Endothelial cell of umbilical vein (primary cell): Measurements from ENCODE around the gene TRIM42. TPM values are rescaled to one million over a fixed set of nuclear protein-coding genes. Genes with fewer than 3 reads are reported as not detected.

ENCODE experiments used
- BruUV-seq: library from RNA; stranded (reverse); fragments of 400-500 nt; replicated peaks from 2 replicates; lab custom pipeline; 2021; lab: Mats Ljungman, UMichigan
- CTCF ChIA-PET: fragments of 300-600, 350-600 bp; sonication (Branson Sonifier 250); formaldehyde crosslinking; loops from one replicate; lab custom pipeline; 2021; ENCODE audit warnings: antibody characterized with exemption, inconsistent platforms; lab: Charles Lee
- POLR2A ChIA-PET: fragments of 300-600, 350-600 bp; sonication (Branson Sonifier 250); formaldehyde crosslinking; loops from one replicate; lab custom pipeline; 2021; ENCODE audit warnings: antibody characterized with exemption, inconsistent platforms; lab: Charles Lee
- DNase-seq: peaks from one replicate; pipeline ENCODE4 v3.0.0-alpha.2; 2011; ENCODE audit warnings: low read depth, low spot score
- FAIRE-seq: peaks from 2 replicates; lab custom pipeline; 2011; peaks lifted over from hg19 to GRCh38; lab: Jason Lieb, UNC
- H2AFZ ChIP-seq: 2 replicates; pipeline ENCODE4 v1.6.0; 2012; ENCODE audit warnings: low read depth, low read length, control low read depth, inconsistent platforms
- H3K27ac ChIP-seq: 2 replicates; pipeline ENCODE4 v1.5.1; 2011; ENCODE audit warnings: low read depth, mild to moderate bottlenecking, control low read depth, low read length, moderate library complexity; ENCODE audit not compliant: insufficient read depth
- H3K27me3 ChIP-seq, 2 experiments: 2 replicates each; pipeline versions ENCODE4 v1.6.0 to v1.6.1; 2011; ENCODE audit warnings: low read length in 2 of 2, mixed read lengths in 1 of 2; ENCODE audit not compliant: control insufficient read depth in 2 of 2, insufficient read depth in 2 of 2
- H3K36me3 ChIP-seq, 2 experiments: 2 replicates in 1 of 2; 3 replicates in 1 of 2; pipeline ENCODE4 v1.5.1; 2011; ENCODE audit warnings: low read length in 2 of 2, mild to moderate bottlenecking in 1 of 2, moderate library complexity in 1 of 2; ENCODE audit not compliant: control insufficient read depth in 2 of 2, insufficient read depth in 2 of 2; ENCODE audit errors: extremely low read depth in 1 of 2
- H3K4me1 ChIP-seq: 3 replicates; pipeline ENCODE4 v1.5.1; 2011; ENCODE audit warnings: mild to moderate bottlenecking, low read length; ENCODE audit not compliant: control insufficient read depth, insufficient read depth; ENCODE audit errors: extremely low read depth
- H3K4me2 ChIP-seq: 2 replicates; pipeline ENCODE4 v1.6.1; 2011; ENCODE audit warnings: low read length, control low read depth, mixed read lengths; ENCODE audit not compliant: insufficient read depth
- H3K4me3 ChIP-seq, 3 experiments: fragments of 200-600 bp in 1 of 3; sonication (generic), shearing (Covaris generic) in 1 of 3; replicated peaks in 1 of 3; 2 replicates each; pipeline ENCODE4 v1.5.1; 2011 to 2016; ENCODE audit warnings: control low read depth in 3 of 3, low read length in 3 of 3, mild to moderate bottlenecking in 2 of 3, inconsistent platforms in 1 of 3, low read depth in 1 of 3, moderate library complexity in 1 of 3; ENCODE audit not compliant: insufficient read depth in 1 of 3
- H3K79me2 ChIP-seq: 2 replicates; pipeline ENCODE4 v1.6.0; 2012; ENCODE audit warnings: low read length, inconsistent platforms; ENCODE audit not compliant: control insufficient read depth, insufficient read depth
- H3K9ac ChIP-seq: replicated peaks from 2 replicates; pipeline ENCODE3; 2011; ENCODE audit warnings: low read length, control low read depth; ENCODE audit not compliant: insufficient read depth; ENCODE audit errors: extremely low read depth
- H3K9me1 ChIP-seq: replicated peaks from 3 replicates; pipeline ENCODE4 v1.6.0; 2011; ENCODE audit warnings: mild to moderate bottlenecking, low read length; ENCODE audit not compliant: control insufficient read depth, insufficient read depth; ENCODE audit errors: extremely low read depth
- H3K9me3 ChIP-seq: replicated peaks from 2 replicates; pipeline ENCODE4 v1.5.1; 2012; ENCODE audit warnings: low read length, inconsistent platforms; ENCODE audit not compliant: control insufficient read depth, insufficient read depth
- H4K20me1 ChIP-seq: replicated peaks from 2 replicates; pipeline ENCODE3; 2011; ENCODE audit warnings: mild to moderate bottlenecking, low read length; ENCODE audit not compliant: control insufficient read depth, insufficient read depth; ENCODE audit errors: extremely low read depth
- EZH2 ChIP-seq: IDR thresholded peaks from 2 replicates; pipeline ENCODE4 v1.6.1; 2012; ENCODE audit warnings: borderline replicate concordance, low read depth, mild to moderate bottlenecking, moderate library complexity, low read length, inconsistent platforms; ENCODE audit not compliant: severe bottlenecking
- GATA2 ChIP-seq: IDR thresholded peaks from 2 replicates; pipeline ENCODE4 v1.7.0; 2011; ENCODE audit warnings: low read depth, mild to moderate bottlenecking, moderate library complexity, mixed read lengths, low read length; ENCODE audit not compliant: insufficient read length, insufficient read depth
- MAX ChIP-seq: IDR thresholded peaks from 2 replicates; pipeline ENCODE4 v1.6.1; 2011; ENCODE audit not compliant: insufficient read depth, insufficient read length
- POLR2A ChIP-seq: IDR thresholded peaks from 2 replicates; pipeline ENCODE4 v1.6.1; 2012; ENCODE audit warnings: low read depth, mild to moderate bottlenecking, control low read depth, low read length
- POLR2AphosphoS5 ChIP-seq: IDR thresholded peaks from 2 replicates; pipeline ENCODE4 v1.6.1; 2012; ENCODE audit warnings: low read depth, mild to moderate bottlenecking, control low read depth, low read length, moderate library complexity; ENCODE audit not compliant: insufficient read depth
- dilution Hi-C: fragments of 300-500 bp; cut with MboI; formaldehyde crosslinking; loops from one replicate; pipeline ENCODE4 v1.15.0; 2019; ENCODE audit warnings: low sequenced_read_pairs; ENCODE audit not compliant: extremely low pct_ligation_motif_present
- intact Hi-C: fragments of 100-400 bp; cut with micrococcal nuclease; formaldehyde crosslinking; loops from one replicate; pipeline ENCODE4 v1.10.0; 2022
- polyA plus RNA-seq, 4 experiments: library from polyadenylated mRNA; depleted of rRNA in 3 of 4; stranded (reverse) in 3 of 4; unstranded in 1 of 4; fragments of >200 nt; gene quantifications; 2 replicates each; pipeline versions ENCODE4 v1.2.1 to v1.2.3, GENCODE V29; 2011 to 2012; ENCODE audit warnings: missing spikeins in 1 of 4
- total RNA-seq: library from RNA; stranded (reverse); gene quantifications from 2 replicates; pipeline ENCODE4 v1.2.3, GENCODE V29; 2021

Gene TRIM42
- total and polyA plus RNA-seq, 2 donors (not counting 3 experiments of a cell fraction or from before 2014, with no cell fraction given): not detected

- DNase-seq: no peak
- no peak overlapping the region for H3K27ac ChIP-seq
- no peaks in the 10 kb centered on the region for H3K4me1 ChIP-seq
- no peak overlapping the region for H3K4me2 ChIP-seq
- no peaks in the 10 kb centered on the region for H3K79me2 ChIP-seq
- CTCF ChIA-PET: no interaction called here
- H3K4me3 ChIP-seq: no peak overlapping the region
- H3K27me3 ChIP-seq: no peaks in the 10 kb centered on the region
- FAIRE-seq: no peak
- no peak overlapping the region for H3K9ac ChIP-seq
- H4K20me1 ChIP-seq: no peaks in the 10 kb centered on the region
- dilution Hi-C loops (no loop called here), intact Hi-C loops (no loop called here)
- no peaks in the 10 kb centered on the region for H3K36me3 ChIP-seq
- H3K9me1 ChIP-seq: no peaks in the 10 kb centered on the region
- TF ChIP-seq EZH2 (no peak), GATA2 (no peak), POLR2A (no peak)
- no peak overlapping the region for H2AFZ ChIP-seq
- H3K9me3 ChIP-seq: no peaks in the 10 kb centered on the region
- POLR2A ChIA-PET: no interaction called here
- BruUV-seq: no TSS peak
Measured at GRCh38 chr3:140699516-140700231, 21.8 kb downstream of the TRIM42 start.

- POLR2A ChIA-PET: no interaction called here
- FAIRE-seq: no peak
Measured at GRCh38 chr3:140702281-140702680, 24.4 kb downstream of the TRIM42 start.

More at GRCh38 chr3:140702281-140702680, 24.4 kb downstream of the TRIM42 start:
- Histone ChIP-seq H3K4me1 (no peaks in the 10 kb centered on the region), H3K27ac (no peak overlapping the region), H4K20me1 (no peaks in the 10 kb centered on the region), H3K4me2 (no peak overlapping the region), H3K9ac (no peak overlapping the region), H3K79me2 (no peaks in the 10 kb centered on the region), H3K9me1 (no peaks in the 10 kb centered on the region), H3K9me3 (no peaks in the 10 kb centered on the region), H3K27me3 (no peaks in the 10 kb centered on the region), H3K36me3 (no peaks in the 10 kb centered on the region), H3K4me3 (no peak overlapping the region), H2AFZ (no peak overlapping the region)
- CTCF ChIA-PET: no interaction called here
- dilution Hi-C loops: no loop called here
- no TSS peak for BruUV-seq
- no peak for DNase-seq
- TF ChIP-seq MAX (no peak), POLR2AphosphoS5 (no peak)
- intact Hi-C loops: no loop called here
